H9 (cell line): ENCODE measurements around the gene RACGAP1. TPM values are rescaled to one million over a fixed set of nuclear protein-coding genes. Genes with fewer than 3 reads are reported as not detected.
A peak's percentile ranks its signal among the peaks of the same experiment; 100 is the strongest.

Source experiments
- DNase-seq: peaks from one replicate; pipeline ENCODE4 v3.0.0-alpha.2; 2017
- H2AFZ ChIP-seq: one replicate; pipeline ENCODE4 v1.6.1; 2013; ENCODE audit warnings: mild to moderate bottlenecking, low read length, control low read depth, moderate library complexity
- H2AK5ac ChIP-seq: 2 replicates; pipeline ENCODE4 v1.6.1; 2013; ENCODE audit warnings: low read length, control low read depth, mixed read lengths; ENCODE audit not compliant: insufficient read length
- H2BK120ac ChIP-seq: one replicate; pipeline ENCODE4 v1.6.1; 2013; ENCODE audit warnings: low read depth, mild to moderate bottlenecking, low read length, control low read depth, inconsistent platforms; ENCODE audit not compliant: poor library complexity, severe bottlenecking
- H2BK12ac ChIP-seq: 2 replicates; pipeline ENCODE4 v1.6.1; 2013; ENCODE audit warnings: low read length, control low read depth, mixed read lengths, low read depth; ENCODE audit not compliant: insufficient read length
- H2BK15ac ChIP-seq: 2 replicates; pipeline ENCODE4 v1.6.1; 2013; ENCODE audit warnings: low read depth, low read length, control low read depth
- H2BK20ac ChIP-seq: one replicate; pipeline ENCODE4 v1.6.1; 2013; ENCODE audit warnings: low read depth, mild to moderate bottlenecking, low read length, control low read depth, inconsistent platforms; ENCODE audit not compliant: poor library complexity, severe bottlenecking
- H2BK5ac ChIP-seq: 2 replicates; pipeline ENCODE4 v1.6.1; 2013; ENCODE audit warnings: low read length, control low read depth, mixed read lengths; ENCODE audit not compliant: insufficient read length
- H3K14ac ChIP-seq: 2 replicates; pipeline ENCODE4 v1.6.1; 2013; ENCODE audit warnings: low read length, control low read depth; ENCODE audit not compliant: insufficient read depth
- H3K18ac ChIP-seq: 2 replicates; pipeline ENCODE4 v1.6.1; 2013; ENCODE audit warnings: low read depth, mild to moderate bottlenecking, mixed read lengths, low read length, control low read depth; ENCODE audit not compliant: insufficient read length
- H3K23ac ChIP-seq: 2 replicates; pipeline ENCODE4 v1.6.1; 2013; ENCODE audit warnings: low read length, control low read depth, mixed read lengths, low read depth; ENCODE audit not compliant: insufficient read length
- H3K23me2 ChIP-seq: 2 replicates; pipeline ENCODE4 v1.6.1; 2013; ENCODE audit warnings: low read depth, mild to moderate bottlenecking, mixed read lengths, low read length, control low read depth; ENCODE audit not compliant: insufficient read length, poor library complexity, severe bottlenecking
- H3K27ac ChIP-seq: 2 replicates; pipeline ENCODE4 v1.5.1; 2013; ENCODE audit warnings: low read length, control low read depth, mixed read lengths, low read depth; ENCODE audit not compliant: insufficient read length
- H3K27me3 ChIP-seq: 2 replicates; pipeline ENCODE4 v1.6.1; 2013; ENCODE audit warnings: low read length, control low read depth, inconsistent platforms; ENCODE audit not compliant: insufficient read depth
- H3K4ac ChIP-seq: 2 replicates; pipeline ENCODE4 v1.6.1; 2013; ENCODE audit warnings: low read depth, mild to moderate bottlenecking, control low read depth, inconsistent platforms, low read length, moderate library complexity
- H3K4me1 ChIP-seq: 2 replicates; pipeline ENCODE4 v1.6.1; 2013; ENCODE audit warnings: low read length, control low read depth, inconsistent platforms; ENCODE audit not compliant: insufficient read depth
- H3K4me2 ChIP-seq: 2 replicates; pipeline ENCODE4 v1.6.1; 2013; ENCODE audit warnings: low read length, control low read depth, mixed read lengths; ENCODE audit not compliant: insufficient read length, insufficient read depth
- H3K56ac ChIP-seq: 2 replicates; pipeline ENCODE4 v1.6.1; 2013; ENCODE audit warnings: low read depth, mild to moderate bottlenecking, mixed read lengths, low read length, control low read depth; ENCODE audit not compliant: insufficient read length
- H3K79me1 ChIP-seq: 2 replicates; pipeline ENCODE4 v1.6.1; 2013; ENCODE audit warnings: low read depth, mild to moderate bottlenecking, moderate library complexity, low read length, control low read depth, inconsistent platforms; ENCODE audit not compliant: insufficient read depth, poor library complexity, severe bottlenecking
- H3K79me2 ChIP-seq: 2 replicates; pipeline ENCODE4 v1.6.1; 2013; ENCODE audit warnings: low read length, control low read depth, inconsistent platforms; ENCODE audit not compliant: insufficient read depth
- H3K9ac ChIP-seq: 2 replicates; pipeline ENCODE4 v1.6.1; 2013; ENCODE audit warnings: low read length, control low read depth, mixed read lengths; ENCODE audit not compliant: insufficient read length; ENCODE audit errors: extremely low read depth
- H3K9me3 ChIP-seq: one replicate; pipeline ENCODE4 v1.6.1; 2013; ENCODE audit warnings: low read depth, low read length, inconsistent platforms; ENCODE audit not compliant: control insufficient read depth
- H3T11ph ChIP-seq: one replicate; pipeline ENCODE4 v1.6.1; 2013; ENCODE audit warnings: mild to moderate bottlenecking, low read length, control low read depth, inconsistent platforms
- H4K20me1 ChIP-seq: one replicate; pipeline ENCODE4 v1.6.1; 2013; ENCODE audit not compliant: control insufficient read depth, insufficient read length, insufficient read depth
- H4K5ac ChIP-seq: 2 replicates; pipeline ENCODE4 v1.6.1; 2013; ENCODE audit warnings: low read depth, mild to moderate bottlenecking, mixed read lengths, low read length, control low read depth; ENCODE audit not compliant: insufficient read length
- H4K8ac ChIP-seq: replicated peaks from 2 replicates; pipeline ENCODE4 v1.6.1; 2013; ENCODE audit warnings: low read length, control low read depth, mixed read lengths, low read depth; ENCODE audit not compliant: insufficient read length
- H4K91ac ChIP-seq: 2 replicates; pipeline ENCODE4 v1.6.1; 2013; ENCODE audit warnings: low read depth, mild to moderate bottlenecking, moderate library complexity, mixed read lengths, low read length, control low read depth; ENCODE audit not compliant: insufficient read length
- H3K27ac Mint-ChIP-seq, 3 experiments: 2 replicates in 2 of 3; 3 replicates in 1 of 3; pipeline ENCODE4 v1.8.0; 2020 to 2021; ENCODE audit warnings: mixed read lengths in 3 of 3, mild to moderate bottlenecking in 1 of 3, moderate library complexity in 1 of 3
- H3K27me3 Mint-ChIP-seq: 2 replicates; pipeline ENCODE4 v1.8.0; 2021; ENCODE audit warnings: low read depth, mild to moderate bottlenecking, moderate library complexity, mixed read lengths
- H3K36me3 Mint-ChIP-seq, 3 experiments: 2 replicates in 2 of 3; 3 replicates in 1 of 3; pipeline ENCODE4 v1.8.0; 2020 to 2021; ENCODE audit warnings: low read depth in 3 of 3, mixed read lengths in 3 of 3; ENCODE audit not compliant: insufficient read depth in 1 of 3
- H3K4me1 Mint-ChIP-seq, 2 experiments: 2 replicates each; pipeline ENCODE4 v1.8.0; 2020; ENCODE audit warnings: mixed read lengths in 2 of 2
- H3K4me3 Mint-ChIP-seq, 2 experiments: 2 replicates in 1 of 2; 3 replicates in 1 of 2; pipeline ENCODE4 v1.8.0; 2020 to 2021; ENCODE audit warnings: mild to moderate bottlenecking in 2 of 2, mixed read lengths in 2 of 2, moderate library complexity in 1 of 2
- H3K9me3 Mint-ChIP-seq, 2 experiments: 2 replicates in 1 of 2; 3 replicates in 1 of 2; pipeline ENCODE4 v1.8.0; 2020; ENCODE audit warnings: mild to moderate bottlenecking in 2 of 2, mixed read lengths in 2 of 2, moderate library complexity in 1 of 2
- WGBS: extraction: QIAGEN DNeasy Blood & Tissue Kit; methylation state at CpG from one replicate; pipeline ENCODE4 v1.1.7; 2013; ENCODE audit warnings: missing lambda C conversion rate, low lambda C conversion rate, mixed read lengths; ENCODE audit not compliant: insufficient read length; ENCODE audit errors: extremely low coverage; 5-methylcytosine and 5-hydroxymethylcytosine counted together
- total RNA-seq: library from RNA; stranded (reverse); gene quantifications from 2 replicates; pipeline ENCODE4 v1.2.1, GENCODE V29; 2021
- TF ChIP-seq, protein P1 (sequence below): fragments of 200-600 bp; sonication (generic); conservative IDR thresholded peaks from 3 replicates; pipeline ENCODE4 v1.8.0; 2021; ENCODE audit warnings: antibody characterized with exemption, mild to moderate bottlenecking

The RACGAP1 gene
- total RNA-seq, 1 experiment from 2014 or later = 64.8 TPM

DNA sequence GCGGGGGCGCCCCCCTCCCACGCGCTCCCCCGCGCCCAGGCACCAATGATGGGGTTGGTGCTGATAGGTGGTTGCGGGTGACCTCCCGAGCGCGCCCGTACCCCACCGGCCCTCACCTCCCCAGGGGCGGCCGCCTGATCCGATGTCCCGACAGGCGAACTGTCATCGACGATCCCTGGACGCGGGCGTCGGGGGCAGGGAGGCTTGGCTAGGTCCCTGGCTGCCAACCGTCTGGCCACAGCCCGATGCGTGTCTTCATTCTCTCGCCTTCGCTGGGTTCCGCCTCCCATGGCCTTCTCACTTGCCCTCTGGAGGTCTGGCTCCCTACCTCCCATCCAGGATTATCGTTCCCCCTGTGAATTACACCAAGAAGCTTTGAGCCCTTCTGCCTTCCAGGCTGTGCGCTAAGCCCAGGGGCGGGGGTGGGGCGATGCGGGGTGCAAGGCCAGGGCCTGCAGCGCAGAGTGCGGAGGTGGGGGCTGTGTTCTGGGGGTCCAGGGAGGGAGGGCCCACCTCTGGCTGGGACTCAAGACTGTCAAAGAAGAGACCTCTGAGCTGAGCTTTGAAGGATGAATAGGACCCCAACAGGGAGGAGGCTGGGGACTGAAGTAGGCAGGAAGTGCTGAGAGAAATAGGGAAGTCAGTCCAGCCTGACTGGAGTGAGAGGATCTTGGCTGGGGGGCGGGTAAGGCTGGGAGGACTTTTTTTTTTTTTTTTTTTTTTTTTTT lies 7.7 kb upstream of the RACGAP1 start:
- Histone ChIP-seq H3K4me2 (peak overlapping the region; percentile 54), H3K27me3 (no peaks in the 10 kb centered on the region), H2AK5ac (no peak overlapping the region), H4K8ac (no peak overlapping the region), H3K9ac (no peak overlapping the region), H3K56ac (no peak overlapping the region), H3K79me2 (no peaks in the 10 kb centered on the region), H3K79me1 (no peaks in the 10 kb centered on the region), H2BK5ac (no peak overlapping the region), H3K14ac (no peak overlapping the region), H3K23ac (no peak overlapping the region), H3K18ac (no peak overlapping the region), H4K20me1 (no peaks in the 10 kb centered on the region), H3K27ac (no peak overlapping the region), H3K9me3 (no peaks in the 10 kb centered on the region), H2BK120ac (no peak overlapping the region), H4K91ac (no peak overlapping the region), H3T11ph (no peak overlapping the region), H3K4me1 (no peaks in the 10 kb centered on the region), H3K23me2 (peaks cover 8% of the 10 kb centered on the region), H4K5ac (no peak overlapping the region), H2BK15ac (no peak overlapping the region), H2BK12ac (no peak overlapping the region), H2BK20ac (no peak overlapping the region), H2AFZ (no peak overlapping the region), H3K4ac (no peak overlapping the region)
- Mint-ChIP-seq H3K4me3 (peak overlapping the region; percentile 63 to 81), H3K4me1 (peaks cover 4 to 9% of the 10 kb centered on the region in 2 experiments), H3K9me3 (no peaks in the 10 kb centered on the region), H3K27me3 (peaks cover 11% of the 10 kb centered on the region), H3K27ac (peak overlapping the region in 1 of 3 experiments; percentile 74; a peak in 1 of 7 replicates), H3K36me3 (no peaks in the 10 kb centered on the region)
- TF ChIP-seq, protein P1, sequence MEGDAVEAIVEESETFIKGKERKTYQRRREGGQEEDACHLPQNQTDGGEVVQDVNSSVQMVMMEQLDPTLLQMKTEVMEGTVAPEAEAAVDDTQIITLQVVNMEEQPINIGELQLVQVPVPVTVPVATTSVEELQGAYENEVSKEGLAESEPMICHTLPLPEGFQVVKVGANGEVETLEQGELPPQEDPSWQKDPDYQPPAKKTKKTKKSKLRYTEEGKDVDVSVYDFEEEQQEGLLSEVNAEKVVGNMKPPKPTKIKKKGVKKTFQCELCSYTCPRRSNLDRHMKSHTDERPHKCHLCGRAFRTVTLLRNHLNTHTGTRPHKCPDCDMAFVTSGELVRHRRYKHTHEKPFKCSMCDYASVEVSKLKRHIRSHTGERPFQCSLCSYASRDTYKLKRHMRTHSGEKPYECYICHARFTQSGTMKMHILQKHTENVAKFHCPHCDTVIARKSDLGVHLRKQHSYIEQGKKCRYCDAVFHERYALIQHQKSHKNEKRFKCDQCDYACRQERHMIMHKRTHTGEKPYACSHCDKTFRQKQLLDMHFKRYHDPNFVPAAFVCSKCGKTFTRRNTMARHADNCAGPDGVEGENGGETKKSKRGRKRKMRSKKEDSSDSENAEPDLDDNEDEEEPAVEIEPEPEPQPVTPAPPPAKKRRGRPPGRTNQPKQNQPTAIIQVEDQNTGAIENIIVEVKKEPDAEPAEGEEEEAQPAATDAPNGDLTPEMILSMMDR = no peak
- peak; percentile 70 for DNase-seq
- no CpG with 5 or more reads among the region's 37 CpGs for WGBS
